Chondrocyte (in vitro differentiated cells): ENCODE results near the gene STAT5A. TPM values are rescaled to one million over a fixed set of nuclear protein-coding genes. Genes with fewer than 3 reads are reported as not detected.
"Not testable (repeated sequence)": the region's sequence is repeated elsewhere in the genome, so short reads cannot be mapped to it uniquely, and the experiment has no call there.

Experiments
- DNase-seq: peaks from one replicate; pipeline ENCODE4 v3.0.0; 2021; ENCODE audit warnings: mixed read lengths, low spot score
- H3K27ac Mint-ChIP-seq: one replicate; pipeline ENCODE4 v1.8.0; 2021; ENCODE audit warnings: mild to moderate bottlenecking, moderate library complexity, mixed read lengths; ENCODE audit not compliant: unreplicated experiment
- H3K27me3 Mint-ChIP-seq: 2 replicates; pipeline ENCODE4 v1.8.0; 2021; ENCODE audit warnings: low read depth, mixed read lengths
- H3K36me3 Mint-ChIP-seq: 2 replicates; pipeline ENCODE4 v1.8.0; 2021; ENCODE audit warnings: low read depth, mixed read lengths
- H3K4me1 Mint-ChIP-seq: 2 replicates; pipeline ENCODE4 v1.8.0; 2021; ENCODE audit warnings: low read depth, mild to moderate bottlenecking, mixed read lengths
- H3K4me3 Mint-ChIP-seq: one replicate; pipeline ENCODE4 v1.8.0; 2021; ENCODE audit warnings: mild to moderate bottlenecking, moderate library complexity, mixed read lengths; ENCODE audit not compliant: unreplicated experiment
- H3K9me3 Mint-ChIP-seq: 2 replicates; pipeline ENCODE4 v1.8.0; 2021; ENCODE audit warnings: low read depth, mixed read lengths
- total RNA-seq: library from RNA; stranded (reverse); gene quantifications from 3 replicates; pipeline ENCODE4 v1.2.1, GENCODE V29; 2021
- TF ChIP-seq, protein P1 (sequence below): fragments of 200-600 bp; sonication (generic); IDR thresholded peaks from 2 replicates; pipeline ENCODE4 v1.5.0; 2021; ENCODE audit warnings: antibody characterized with exemption, mild to moderate bottlenecking, moderate library complexity

Gene STAT5A
- total RNA-seq, 1 donor from 2014 or later: 14.3 TPM

DNA sequence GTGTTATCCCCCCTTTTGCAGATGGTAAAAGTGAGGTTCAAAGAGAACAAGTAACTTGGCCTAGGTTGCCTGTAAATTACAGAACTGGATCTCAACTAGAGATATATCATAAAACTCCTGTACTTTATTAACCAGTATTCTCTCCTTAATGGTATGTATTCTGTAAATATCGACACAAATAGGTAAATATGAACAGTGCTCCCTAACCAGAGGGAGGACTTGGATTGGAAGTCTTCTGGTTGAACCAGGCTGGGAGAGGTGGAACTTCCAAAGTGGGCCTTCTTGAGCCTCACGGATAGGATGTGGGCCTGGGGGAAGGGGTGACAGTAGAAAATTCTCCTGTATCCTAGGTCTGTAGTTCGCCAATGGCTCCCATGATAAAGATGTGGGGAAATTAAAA, 7.7 kb downstream of the STAT5A start:
- Mint-ChIP-seq H3K27ac (no peak overlapping the region), H3K4me1 (peaks cover 16% of the 10 kb centered on the region), H3K9me3 (no peaks in the 10 kb centered on the region), H3K27me3 (no peaks in the 10 kb centered on the region), H3K36me3 (peaks cover 19% of the 10 kb centered on the region), H3K4me3 (no peak overlapping the region)
- TF ChIP-seq, protein P1, sequence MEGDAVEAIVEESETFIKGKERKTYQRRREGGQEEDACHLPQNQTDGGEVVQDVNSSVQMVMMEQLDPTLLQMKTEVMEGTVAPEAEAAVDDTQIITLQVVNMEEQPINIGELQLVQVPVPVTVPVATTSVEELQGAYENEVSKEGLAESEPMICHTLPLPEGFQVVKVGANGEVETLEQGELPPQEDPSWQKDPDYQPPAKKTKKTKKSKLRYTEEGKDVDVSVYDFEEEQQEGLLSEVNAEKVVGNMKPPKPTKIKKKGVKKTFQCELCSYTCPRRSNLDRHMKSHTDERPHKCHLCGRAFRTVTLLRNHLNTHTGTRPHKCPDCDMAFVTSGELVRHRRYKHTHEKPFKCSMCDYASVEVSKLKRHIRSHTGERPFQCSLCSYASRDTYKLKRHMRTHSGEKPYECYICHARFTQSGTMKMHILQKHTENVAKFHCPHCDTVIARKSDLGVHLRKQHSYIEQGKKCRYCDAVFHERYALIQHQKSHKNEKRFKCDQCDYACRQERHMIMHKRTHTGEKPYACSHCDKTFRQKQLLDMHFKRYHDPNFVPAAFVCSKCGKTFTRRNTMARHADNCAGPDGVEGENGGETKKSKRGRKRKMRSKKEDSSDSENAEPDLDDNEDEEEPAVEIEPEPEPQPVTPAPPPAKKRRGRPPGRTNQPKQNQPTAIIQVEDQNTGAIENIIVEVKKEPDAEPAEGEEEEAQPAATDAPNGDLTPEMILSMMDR: no peak
- DNase-seq: peak; percentile 3

DNA sequence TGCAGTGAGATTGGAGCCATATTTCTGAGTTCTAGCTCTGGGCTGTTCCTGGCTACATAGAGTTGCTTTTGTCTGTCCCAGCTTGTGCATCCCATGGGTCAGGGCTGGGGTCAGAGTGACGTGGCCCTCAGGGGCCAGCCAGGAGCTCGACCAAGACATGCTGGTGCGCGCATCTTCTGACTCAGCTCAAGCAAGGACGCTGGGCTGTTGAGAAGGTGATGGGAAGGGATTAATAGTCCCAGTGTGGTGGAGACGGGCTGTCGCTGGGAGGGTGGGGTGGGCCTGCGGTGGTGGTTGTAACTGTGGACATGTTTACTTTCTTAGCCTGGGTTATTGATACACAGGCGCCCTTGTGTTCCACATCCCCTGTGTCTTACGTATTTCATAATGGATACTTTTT, 9.5 kb downstream of the STAT5A start:
- not testable (repeated sequence) for H3K27ac Mint-ChIP-seq, DNase-seq, H3K9me3 Mint-ChIP-seq, H3K4me1 Mint-ChIP-seq, H3K4me3 Mint-ChIP-seq, H3K27me3 Mint-ChIP-seq
- peaks cover 33% of the 10 kb centered on the region for H3K36me3 Mint-ChIP-seq

DNA sequence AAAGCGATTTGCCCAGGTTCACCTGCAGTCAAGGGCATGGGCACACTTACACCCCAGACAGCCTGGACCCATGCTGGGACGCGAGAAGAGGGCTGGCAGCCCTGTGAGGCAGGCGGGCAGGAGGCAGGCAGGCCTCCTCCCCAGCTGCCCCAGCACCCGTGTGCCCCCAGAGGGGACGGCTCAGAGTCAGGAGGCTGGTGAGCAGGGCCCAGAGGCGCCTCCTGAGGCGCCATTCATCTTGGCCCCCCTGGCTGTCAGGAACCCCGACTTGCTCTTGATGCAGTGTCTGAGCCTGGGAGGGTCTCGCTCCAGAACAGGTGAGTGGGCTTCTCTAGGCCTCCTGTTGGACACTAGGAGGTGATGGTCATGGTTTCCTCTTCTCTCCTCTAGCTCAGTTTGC, 11.1 kb downstream of the STAT5A start:
- H3K36me3 Mint-ChIP-seq: peaks cover 34% of the 10 kb centered on the region
- not testable (repeated sequence) for H3K4me1 Mint-ChIP-seq, H3K27ac Mint-ChIP-seq, H3K9me3 Mint-ChIP-seq, H3K27me3 Mint-ChIP-seq, H3K4me3 Mint-ChIP-seq, DNase-seq

DNA sequence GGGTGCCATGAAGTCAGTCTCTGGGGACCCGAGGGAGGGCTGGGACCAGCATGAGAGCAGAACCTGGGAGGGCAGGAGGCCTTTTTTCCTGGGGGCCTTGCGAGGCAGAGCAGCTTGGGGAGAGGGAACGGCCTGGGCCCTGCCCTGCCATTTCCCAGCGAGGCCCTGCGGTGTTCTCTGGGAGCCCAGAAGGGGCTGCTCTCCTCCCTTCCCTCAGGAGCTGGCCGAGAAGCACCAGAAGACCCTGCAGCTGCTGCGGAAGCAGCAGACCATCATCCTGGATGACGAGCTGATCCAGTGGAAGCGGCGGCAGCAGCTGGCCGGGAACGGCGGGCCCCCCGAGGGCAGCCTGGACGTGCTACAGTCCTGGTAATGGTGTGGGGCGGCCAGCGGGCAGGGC, 11.6 kb downstream of the STAT5A start:
- H3K4me3 Mint-ChIP-seq: not testable (repeated sequence)

DNA sequence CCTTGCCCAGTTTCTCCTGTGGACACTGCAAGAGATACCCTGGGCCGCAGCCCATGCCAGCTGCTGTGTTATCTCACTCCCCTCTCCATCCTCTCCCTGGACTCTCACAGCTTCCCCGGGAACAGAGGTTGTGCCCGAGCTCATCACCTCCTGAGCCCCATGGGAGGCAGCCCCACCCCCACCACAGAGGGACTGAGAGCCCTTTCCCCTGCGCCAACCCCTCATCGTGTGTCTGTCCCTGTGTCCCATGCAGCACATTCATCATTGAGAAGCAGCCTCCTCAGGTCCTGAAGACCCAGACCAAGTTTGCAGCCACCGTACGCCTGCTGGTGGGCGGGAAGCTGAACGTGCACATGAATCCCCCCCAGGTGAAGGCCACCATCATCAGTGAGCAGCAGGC, 12.7 kb downstream of the STAT5A start:
- no peak overlapping the region for H3K4me3 Mint-ChIP-seq
- no peaks in the 10 kb centered on the region for H3K4me1 Mint-ChIP-seq
- no peaks in the 10 kb centered on the region for H3K9me3 Mint-ChIP-seq
- H3K36me3 Mint-ChIP-seq: peaks cover 32% of the 10 kb centered on the region
- DNase-seq: no peak
- no peak overlapping the region for H3K27ac Mint-ChIP-seq
- TF ChIP-seq, protein P1: no peak
- H3K27me3 Mint-ChIP-seq: no peaks in the 10 kb centered on the region

More for the DNA sequence above, 11.6 kb downstream of the STAT5A start:
- H3K9me3 Mint-ChIP-seq, DNase-seq, H3K27me3 Mint-ChIP-seq, H3K27ac Mint-ChIP-seq, H3K4me1 Mint-ChIP-seq: not testable (repeated sequence)
- H3K36me3 Mint-ChIP-seq: peaks cover 37% of the 10 kb centered on the region

DNA sequence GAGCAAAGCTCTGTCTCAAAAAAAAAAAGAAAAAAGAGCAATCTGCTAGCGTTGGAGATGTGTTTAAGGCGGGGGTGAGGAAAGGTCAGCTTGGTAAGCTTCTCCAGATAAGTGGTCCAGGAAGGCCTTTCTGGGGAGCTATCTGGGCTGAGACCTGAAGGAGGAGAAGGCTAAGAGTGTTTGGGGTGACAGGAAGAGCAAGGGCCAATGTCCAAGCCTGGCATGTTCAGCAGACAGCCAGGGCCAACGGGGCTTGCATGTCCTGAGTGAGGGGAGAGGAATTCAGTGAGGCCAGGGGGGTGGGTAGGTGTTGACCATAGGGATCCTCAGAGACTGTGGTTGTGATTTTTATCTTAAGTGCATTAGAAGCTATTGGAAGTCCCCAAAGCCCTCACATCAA, 15.4 kb downstream of the STAT5A start:
- Mint-ChIP-seq H3K27me3 (no peaks in the 10 kb centered on the region), H3K4me3 (no peak overlapping the region)

More for the DNA sequence above, 15.4 kb downstream of the STAT5A start:
- H3K9me3 Mint-ChIP-seq: no peaks in the 10 kb centered on the region
- peaks cover 34% of the 10 kb centered on the region for H3K36me3 Mint-ChIP-seq
- H3K4me1 Mint-ChIP-seq: no peaks in the 10 kb centered on the region
- DNase-seq: no peak
- H3K27ac Mint-ChIP-seq: no peak overlapping the region
- TF ChIP-seq, protein P1: no peak
